ENCODE data around the gene ABCA7. TPM values are rescaled to one million over a fixed set of nuclear protein-coding genes. Genes with fewer than 3 reads are reported as not detected.

Gene ABCA7
- total RNA-seq, 1 experiment from 2014 or later = 0.26 TPM

DNA sequence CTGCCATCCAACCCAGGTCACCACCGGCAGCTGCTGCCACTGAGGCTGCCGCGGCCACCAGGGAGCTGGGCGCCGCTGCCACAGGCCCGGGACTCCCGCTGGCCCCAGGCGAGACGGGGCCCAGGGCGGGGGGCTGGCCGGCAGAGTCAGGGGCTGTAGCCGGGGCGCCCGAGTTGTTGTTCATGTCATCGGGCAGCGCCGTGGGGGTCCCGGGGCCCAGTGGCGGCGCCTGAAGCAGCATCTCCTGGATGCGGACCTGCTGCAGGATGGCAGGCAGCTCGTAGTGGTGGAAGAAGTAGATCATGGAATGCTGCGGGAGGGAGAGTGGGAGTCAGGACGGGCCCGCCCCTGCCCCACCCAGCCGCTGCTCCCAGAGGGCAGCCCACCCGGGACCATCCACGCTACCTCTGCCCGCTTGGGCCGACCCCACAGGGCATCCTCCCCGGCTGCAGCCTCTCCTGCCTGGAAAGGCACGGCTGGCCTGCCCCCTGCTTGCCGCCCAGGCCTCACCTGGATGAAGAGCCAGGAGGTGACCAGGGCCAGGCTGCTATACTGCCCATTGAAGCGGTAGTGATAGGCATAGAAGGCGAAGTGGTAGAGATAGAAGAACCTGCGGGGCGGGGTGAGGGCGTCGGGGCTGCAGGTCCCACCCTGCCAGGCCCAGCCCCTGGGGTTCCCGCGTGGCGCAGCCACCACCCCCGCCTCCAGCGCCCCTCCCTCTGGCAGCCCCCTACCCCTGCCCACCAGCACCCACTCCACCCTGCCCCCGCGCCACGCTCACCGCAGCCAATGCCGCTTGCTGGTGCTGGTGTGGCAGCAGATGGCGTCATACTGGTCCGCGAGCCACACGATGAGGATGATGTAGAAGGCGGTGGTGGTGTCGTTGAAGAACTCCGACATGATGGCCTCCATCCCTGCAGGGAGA lies 29.1 kb upstream of the ABCA7 start:
- no peaks in the 10 kb centered on the region; the same call in 1 of the 2 replicates for H3K36me3 ChIP-seq

DNA sequence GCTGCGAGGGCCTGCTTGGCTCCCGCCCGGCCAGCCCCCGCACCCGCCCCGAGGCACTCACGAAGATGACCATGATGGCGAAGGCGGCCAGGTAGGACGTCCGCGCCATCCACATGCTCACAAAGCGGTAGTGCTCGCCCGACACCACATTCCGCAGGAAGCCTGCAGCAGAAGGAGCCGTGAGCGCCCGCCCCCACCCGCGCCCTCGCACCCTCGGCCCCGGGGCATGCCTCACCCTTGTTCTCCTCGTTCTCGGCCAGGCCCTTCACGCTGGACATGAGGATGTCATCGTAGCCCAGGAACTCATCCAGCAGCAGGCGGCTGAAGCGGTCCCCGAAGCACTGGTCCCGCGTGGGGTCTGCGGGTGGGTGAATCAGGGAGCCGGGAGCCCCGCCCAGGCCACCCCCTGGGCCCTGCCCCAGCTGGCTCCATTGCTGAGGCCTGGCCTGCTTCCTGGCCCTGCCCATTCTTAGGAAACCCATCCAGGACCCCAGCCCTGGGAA lies 28.0 kb upstream of the ABCA7 start:
- Histone ChIP-seq H3K4me3 (no peak overlapping the region), H3K36me3 (no peaks in the 10 kb centered on the region; the same call in 1 of the 2 replicates), H3K27me3 (no peaks in the 10 kb centered on the region), H3K9me3 (no peaks in the 10 kb centered on the region)
- DNase-seq = no peak

More for the DNA sequence above, 29.1 kb upstream of the ABCA7 start:
- no peaks in the 10 kb centered on the region for H3K27me3 ChIP-seq
- H3K4me3 ChIP-seq = no peak overlapping the region
- H3K9me3 ChIP-seq = no peaks in the 10 kb centered on the region
- DNase-seq = no peak

DNA sequence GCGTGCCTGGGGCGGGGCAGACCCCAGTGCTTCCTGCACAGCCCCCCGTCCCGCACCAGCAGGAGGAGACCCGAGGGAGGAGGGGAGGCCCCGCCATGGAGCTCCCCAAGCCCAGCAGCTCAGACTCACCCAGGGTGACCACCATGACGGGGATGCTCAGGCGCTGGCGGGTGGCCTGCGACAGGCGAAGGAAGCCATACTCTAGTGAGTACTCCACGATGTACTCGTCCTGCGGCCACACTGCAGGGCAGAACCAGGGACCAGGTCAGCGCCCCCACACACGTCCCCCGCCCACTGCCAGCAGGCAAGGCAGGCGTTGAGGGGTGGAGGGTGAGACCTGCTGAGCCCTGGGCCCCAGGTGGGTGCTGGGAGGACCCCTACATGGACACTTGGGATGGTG lies 27.6 kb upstream of the ABCA7 start:
- no peak overlapping the region for H3K4me3 ChIP-seq
- H3K27me3 ChIP-seq = no peaks in the 10 kb centered on the region
- no peaks in the 10 kb centered on the region for H3K9me3 ChIP-seq
- no peaks in the 10 kb centered on the region; the same call in 1 of the 2 replicates for H3K36me3 ChIP-seq
- no peak for DNase-seq

DNA sequence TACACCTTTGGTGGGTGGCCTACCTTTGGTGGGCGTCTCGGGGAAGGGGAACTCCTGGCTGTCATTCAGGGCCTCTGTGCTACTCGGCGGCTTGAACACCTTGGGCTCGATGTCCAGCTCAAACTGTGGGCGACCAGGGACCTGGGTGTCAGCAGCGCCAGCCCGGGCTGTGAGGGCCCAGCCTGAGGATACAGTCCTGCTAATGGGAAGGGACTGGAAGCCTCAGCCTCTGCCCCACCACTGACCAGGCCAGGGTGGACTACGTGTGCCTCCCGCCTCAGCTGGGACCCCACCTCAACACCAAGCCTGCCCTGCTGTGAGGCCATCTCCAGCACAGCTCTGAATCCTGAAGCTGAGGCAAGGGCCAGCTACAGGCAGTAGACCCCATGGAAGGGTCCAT lies 26.7 kb upstream of the ABCA7 start:
- no peaks in the 10 kb centered on the region; the same call in 1 of the 2 replicates for H3K36me3 ChIP-seq
- H3K9me3 ChIP-seq = no peaks in the 10 kb centered on the region
- H3K27me3 ChIP-seq = no peaks in the 10 kb centered on the region
- DNase-seq = no peak
- no peak overlapping the region for H3K4me3 ChIP-seq

DNA sequence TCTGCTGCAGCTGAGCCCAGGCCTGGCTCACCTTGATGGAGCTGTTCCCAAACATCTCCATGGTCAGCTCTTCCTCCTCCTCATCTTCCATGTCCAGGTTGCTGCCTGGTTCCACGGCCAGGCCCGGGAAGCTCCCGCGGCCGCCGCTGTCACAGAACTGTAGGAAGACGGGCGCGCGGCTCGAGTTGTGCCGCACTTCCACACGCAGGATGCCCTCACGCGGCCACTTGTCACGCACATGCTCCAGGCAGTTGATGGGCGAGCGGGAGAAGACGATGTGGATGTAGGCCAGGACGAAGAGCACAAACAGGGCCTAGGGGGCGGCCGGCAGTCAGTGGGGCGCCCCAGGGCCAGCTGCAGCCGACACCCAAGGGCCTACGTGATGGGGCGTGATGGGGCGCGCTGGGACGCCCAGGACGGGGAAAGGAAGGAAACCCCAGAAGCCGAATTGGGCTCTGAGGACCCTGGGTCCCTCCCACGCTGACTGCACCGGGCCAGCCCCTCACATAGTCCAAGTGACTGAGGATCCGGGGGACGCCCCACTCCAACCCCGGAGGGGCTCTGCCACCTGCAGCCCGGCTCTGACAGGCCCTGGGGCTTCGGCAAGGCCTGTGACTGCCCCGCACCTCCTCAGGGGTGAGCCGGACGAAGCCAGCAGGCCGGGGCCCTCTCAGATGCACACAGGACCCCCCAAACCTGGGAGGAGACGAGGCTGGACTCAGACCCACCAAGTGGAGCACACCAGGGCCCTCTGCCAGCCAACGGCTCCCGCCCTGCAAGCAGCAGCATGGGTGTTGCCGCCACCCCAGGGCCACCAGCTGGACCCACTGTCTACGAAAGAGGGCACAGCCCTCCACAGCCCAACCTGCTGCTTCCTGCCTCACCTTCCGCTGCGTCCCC lies 25.5 kb upstream of the ABCA7 start:
- no peak for DNase-seq
- Histone ChIP-seq H3K27me3 (no peaks in the 10 kb centered on the region), H3K36me3 (peaks cover 6% of the 10 kb centered on the region; the same call in 1 of the 2 replicates), H3K4me3 (no peak overlapping the region), H3K9me3 (no peaks in the 10 kb centered on the region)

DNA sequence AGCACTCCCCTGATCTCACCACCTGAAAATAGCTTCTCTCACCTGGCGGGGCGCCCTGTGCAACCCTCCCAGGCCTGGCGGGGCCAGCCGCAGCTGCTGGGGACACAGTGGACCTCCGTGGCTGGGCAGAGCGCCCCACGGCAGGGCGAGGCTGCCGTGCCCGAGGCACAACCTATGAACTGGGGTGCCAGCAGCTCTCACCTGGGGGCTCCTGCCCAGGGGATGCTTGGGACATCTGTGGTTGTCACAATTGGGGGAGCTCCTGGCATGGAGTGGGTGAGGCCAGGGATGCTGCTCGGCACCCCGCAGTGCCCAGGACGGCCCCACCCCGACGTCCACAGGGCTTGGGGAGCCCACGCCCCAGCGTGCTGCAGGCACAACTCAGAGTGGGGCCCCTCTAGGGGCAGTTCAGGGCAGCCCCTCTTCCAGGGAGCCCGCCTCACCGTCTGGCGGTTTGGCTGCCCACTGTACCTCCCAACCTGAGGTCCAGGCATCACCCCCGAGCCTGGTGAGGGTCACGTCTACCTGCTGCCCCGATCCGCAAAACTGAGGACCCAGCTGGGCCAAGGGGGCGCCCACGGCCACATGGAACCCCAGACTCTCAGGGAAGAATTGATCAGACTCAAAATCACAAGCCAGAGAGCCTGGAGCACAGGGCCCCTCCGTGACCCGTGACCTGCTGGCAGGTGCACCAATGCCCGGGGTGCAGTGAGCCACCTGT lies 24.7 kb upstream of the ABCA7 start:
- Histone ChIP-seq H3K4me3 (no peak overlapping the region), H3K36me3 (peaks cover 9% of the 10 kb centered on the region; the same call in 1 of the 2 replicates), H3K9me3 (no peaks in the 10 kb centered on the region), H3K27me3 (no peaks in the 10 kb centered on the region)
- no peak for DNase-seq

DNA sequence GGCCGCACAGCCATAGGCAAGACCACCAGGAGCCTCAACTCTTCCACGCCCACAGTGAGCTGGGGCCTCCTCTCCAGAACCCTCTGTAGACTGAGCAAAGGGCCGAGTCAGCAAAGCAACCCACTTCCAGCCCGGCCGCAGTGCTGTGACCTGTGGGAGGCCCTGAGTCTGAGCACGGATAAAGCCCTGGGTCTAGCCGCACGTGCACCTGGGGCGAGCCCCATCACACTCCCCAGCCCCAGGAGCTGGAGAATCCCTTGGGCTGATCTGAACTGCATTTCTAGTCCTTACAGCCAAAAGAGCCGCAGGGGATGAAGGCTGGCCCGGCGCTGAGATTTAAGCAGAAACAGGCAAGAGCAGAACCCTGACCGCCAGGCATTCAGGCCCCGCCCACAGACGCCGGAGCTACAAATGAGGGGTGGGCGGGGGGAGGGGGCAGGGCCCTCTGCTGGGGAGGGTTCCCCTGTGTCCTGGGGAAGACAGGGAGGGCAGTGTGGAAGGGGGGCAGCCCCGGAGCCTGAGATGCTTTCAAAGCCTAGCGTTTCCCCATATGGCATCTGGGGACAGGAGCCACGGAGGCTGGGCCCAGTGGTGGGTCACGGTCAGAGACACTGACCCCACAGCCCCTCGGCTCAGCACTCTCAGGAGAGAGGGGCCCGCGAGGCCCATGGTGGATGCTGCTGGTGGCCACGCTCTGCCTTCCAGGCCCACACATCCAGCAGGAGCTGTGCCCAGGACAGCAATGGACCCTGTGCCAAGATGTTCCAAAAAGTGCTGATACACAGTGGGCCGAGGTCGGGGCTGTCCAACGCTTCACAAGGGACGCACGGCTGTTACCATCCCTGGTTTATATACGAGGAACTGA lies 23.9 kb upstream of the ABCA7 start:
- no peak overlapping the region for H3K4me3 ChIP-seq
- peaks cover 9% of the 10 kb centered on the region; the same call in 1 of the 2 replicates for H3K36me3 ChIP-seq
- H3K9me3 ChIP-seq = no peaks in the 10 kb centered on the region
- DNase-seq = no peak
- H3K27me3 ChIP-seq = no peaks in the 10 kb centered on the region

DNA sequence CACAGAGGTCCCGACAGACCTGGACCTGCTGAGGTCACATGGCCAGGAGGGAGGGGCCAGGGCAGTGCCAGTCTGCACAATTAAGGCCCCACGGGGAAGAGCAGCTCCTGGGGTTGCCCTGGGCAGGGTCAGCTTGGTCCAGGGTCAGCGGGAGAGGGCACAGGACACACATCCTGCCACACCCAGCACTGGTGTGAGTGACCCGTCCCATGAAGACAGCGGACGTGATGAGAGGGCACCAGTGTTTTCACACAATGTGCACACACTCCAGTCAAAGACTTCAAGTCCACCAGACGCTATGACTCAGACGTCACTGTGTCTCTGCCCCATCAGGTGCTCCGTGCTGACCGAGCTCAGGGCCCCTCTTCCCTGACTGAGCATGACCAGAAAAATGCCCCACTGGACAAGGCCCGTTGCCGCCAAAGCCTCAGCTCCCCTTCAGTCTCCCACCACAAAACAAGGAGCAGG lies 23.2 kb upstream of the ABCA7 start:
- H3K4me3 ChIP-seq = no peak overlapping the region

DNA sequence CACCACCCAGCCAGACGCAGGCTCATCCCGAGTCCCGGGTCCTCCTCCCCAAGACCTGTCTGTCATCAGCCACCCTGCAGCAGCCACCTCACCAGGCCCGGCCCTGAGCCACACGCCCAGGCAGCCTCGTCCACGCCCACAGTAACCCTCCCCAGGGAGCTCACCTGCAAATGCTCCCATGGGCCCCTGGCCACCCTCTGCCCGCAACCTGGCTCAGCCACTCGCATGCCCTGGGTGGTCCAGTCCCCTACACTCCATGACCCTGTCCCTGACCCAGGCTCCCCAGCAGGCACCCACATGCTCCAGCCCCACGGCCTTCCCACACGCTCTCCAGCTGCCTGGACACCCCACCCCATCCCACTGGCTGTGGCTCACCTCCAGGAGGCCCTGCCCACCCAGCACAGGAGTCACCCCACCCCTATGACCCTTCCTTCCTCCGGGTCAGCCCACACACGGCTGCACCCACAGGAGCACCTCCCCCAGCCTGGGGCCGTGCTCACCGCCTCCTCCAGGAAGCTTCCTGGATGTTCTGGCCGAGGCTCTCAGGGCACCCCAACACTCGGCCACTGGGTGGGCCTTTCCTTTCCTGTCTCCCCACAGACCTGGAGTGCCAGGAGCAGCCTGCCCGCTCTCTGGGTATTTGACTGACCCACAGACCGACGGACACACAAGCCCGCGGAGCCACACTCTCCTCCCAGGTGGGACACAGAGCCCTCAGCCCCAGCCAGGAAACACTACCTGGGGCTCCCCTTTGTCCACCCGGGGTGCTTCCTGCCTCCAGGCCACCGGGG lies 22.6 kb upstream of the ABCA7 start:
- Histone ChIP-seq H3K4me3 (no peak overlapping the region), H3K27me3 (no peaks in the 10 kb centered on the region), H3K9me3 (no peaks in the 10 kb centered on the region), H3K36me3 (peaks cover 9% of the 10 kb centered on the region; the same call in 1 of the 2 replicates)
- DNase-seq = no peak

More for the DNA sequence above, 23.2 kb upstream of the ABCA7 start:
- no peak for DNase-seq
- peaks cover 9% of the 10 kb centered on the region; the same call in 1 of the 2 replicates for H3K36me3 ChIP-seq
- H3K27me3 ChIP-seq = no peaks in the 10 kb centered on the region
- H3K9me3 ChIP-seq = no peaks in the 10 kb centered on the region

DNA sequence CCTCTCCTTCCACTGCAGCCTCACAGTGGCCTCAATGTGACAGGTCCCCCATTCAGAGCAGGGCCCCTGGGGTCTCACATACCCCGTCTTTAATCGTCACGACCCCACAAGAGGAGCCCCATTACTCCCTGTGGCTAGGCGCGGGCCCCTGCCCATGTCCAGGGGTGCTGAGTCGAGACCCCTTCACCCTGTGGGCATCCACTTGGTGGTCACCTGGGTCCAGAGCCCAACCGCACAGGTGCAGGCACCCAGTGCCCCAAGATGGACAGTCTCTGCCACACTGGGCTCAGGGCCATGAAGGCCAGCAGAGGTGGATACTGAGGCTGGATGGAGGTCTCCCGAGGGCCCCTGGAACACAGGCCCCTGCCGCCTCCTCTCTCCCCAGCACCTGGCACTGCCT lies 22.0 kb upstream of the ABCA7 start:
- no peaks in the 10 kb centered on the region for H3K27me3 ChIP-seq
- H3K36me3 ChIP-seq = peaks cover 9% of the 10 kb centered on the region; the same call in 1 of the 2 replicates
- H3K4me3 ChIP-seq = no peak overlapping the region
- DNase-seq = no peak
- no peaks in the 10 kb centered on the region for H3K9me3 ChIP-seq

DNA sequence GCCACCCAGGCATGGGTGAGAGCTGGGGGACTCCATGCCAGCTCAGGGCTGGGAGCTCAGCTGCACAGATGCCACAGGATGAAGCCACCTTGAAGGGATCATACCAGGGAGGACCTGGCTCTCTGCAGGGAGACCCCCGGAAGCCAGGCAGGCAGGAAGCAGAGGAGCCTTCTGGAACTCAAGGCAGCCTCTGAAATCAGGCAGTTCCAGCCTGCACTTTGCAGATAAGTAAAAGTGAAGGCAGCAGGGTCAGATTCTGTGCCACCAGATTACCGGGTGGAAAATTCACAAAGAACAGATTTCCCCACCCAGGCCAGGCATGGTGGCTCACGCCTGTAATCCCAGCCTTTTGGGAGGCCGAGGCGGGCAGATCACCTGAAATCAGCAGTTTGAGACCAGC lies 21.5 kb upstream of the ABCA7 start:
- H3K4me3 ChIP-seq = no peak overlapping the region

DNA sequence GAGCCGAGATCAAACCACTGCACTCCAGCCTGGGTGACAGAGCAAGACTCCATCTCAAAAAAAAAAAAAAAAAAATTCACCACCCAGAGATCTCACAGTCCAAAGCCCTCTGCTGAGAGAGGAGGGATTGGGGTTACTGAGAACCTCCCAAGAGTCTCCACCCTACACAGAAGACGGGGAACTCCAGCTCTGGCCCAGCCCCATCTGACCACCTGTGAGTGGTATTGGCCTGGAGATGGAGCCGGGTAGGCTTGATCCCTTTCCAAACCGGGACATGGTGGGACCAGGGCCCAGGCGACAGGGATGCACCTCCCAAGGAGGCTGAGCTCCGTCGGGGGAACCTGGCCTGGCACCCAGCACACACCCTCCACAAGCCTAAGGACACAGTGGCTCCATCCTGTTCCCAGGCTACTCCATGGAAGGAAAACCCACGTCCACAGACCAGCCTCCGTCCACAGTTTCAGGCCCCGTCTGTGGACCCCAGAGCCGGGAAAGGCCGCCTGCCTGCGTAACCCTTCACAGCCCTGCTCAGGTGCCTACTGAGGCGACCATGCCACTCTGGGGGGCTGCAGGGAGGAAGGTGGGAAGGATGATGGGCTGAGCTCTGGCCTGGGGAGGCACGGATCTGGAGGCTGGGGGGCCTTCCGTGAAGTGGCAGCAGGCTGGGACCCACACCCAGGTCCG lies 20.8 kb upstream of the ABCA7 start:
- Histone ChIP-seq H3K4me3 (peak overlapping the region; percentile 67), H3K27me3 (no peaks in the 10 kb centered on the region), H3K36me3 (peaks cover 9% of the 10 kb centered on the region; the same call in 1 of the 2 replicates), H3K9me3 (no peaks in the 10 kb centered on the region)
- DNase-seq = no peak

More for the DNA sequence above, 21.5 kb upstream of the ABCA7 start:
- DNase-seq = no peak
- Histone ChIP-seq H3K36me3 (peaks cover 9% of the 10 kb centered on the region; the same call in 1 of the 2 replicates), H3K9me3 (no peaks in the 10 kb centered on the region), H3K27me3 (no peaks in the 10 kb centered on the region)

DNA sequence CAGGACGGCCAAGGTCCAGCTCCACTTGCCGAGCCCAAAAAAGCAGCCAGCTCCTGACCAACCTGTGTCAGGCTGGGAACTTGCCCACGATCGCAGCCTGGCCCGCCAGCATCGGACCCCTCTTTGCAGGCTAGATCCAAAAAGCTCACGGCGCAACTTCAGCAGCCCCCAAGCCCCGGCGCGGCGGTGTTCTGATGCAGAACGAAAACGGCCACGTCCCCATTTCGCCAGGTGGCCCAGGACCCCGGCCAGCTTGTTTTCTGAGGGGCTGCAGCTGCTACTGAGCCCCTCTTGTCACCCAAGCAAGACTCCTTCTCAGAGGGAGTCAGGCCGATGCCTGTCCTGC lies 20.3 kb upstream of the ABCA7 start:
- Histone ChIP-seq H3K4me3 (peak overlapping the region; percentile 67), H3K27me3 (no peaks in the 10 kb centered on the region), H3K36me3 (peaks cover 9% of the 10 kb centered on the region; the same call in 1 of the 2 replicates), H3K9me3 (no peaks in the 10 kb centered on the region)
- DNase-seq = no peak

All from MG63 (cell line).